GM12801 (cell line): ENCODE results near the gene SLAMF1.

Experiments used
- TF ChIP-seq, protein P1 (sequence below): IDR thresholded peaks from one replicate; pipeline ENCODE4 v1.5.1; 2011; ENCODE audit warnings: control low read depth; ENCODE audit not compliant: insufficient read length; ENCODE audit errors: extremely low read depth

Gene SLAMF1

DNA sequence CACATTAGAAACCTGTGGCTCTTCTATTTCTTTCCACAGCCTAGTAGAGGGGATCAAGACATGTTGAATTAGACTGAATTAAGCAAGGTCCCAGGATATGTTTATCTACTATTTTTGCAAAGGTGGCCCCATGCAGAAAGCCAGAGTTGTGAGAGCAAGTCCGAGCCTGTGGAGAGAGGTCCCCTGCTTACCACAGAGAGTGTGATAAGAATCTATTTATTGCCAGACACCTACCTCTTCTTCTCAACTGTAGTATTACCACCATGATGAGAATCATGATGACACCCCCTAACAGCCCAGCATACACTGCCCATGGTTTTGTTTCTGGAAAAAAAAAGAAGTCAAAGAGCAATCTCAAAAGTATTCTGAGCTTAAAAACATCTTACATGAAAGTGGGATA, 23.0 kb downstream of the SLAMF1 start:
- TF ChIP-seq, protein P1, sequence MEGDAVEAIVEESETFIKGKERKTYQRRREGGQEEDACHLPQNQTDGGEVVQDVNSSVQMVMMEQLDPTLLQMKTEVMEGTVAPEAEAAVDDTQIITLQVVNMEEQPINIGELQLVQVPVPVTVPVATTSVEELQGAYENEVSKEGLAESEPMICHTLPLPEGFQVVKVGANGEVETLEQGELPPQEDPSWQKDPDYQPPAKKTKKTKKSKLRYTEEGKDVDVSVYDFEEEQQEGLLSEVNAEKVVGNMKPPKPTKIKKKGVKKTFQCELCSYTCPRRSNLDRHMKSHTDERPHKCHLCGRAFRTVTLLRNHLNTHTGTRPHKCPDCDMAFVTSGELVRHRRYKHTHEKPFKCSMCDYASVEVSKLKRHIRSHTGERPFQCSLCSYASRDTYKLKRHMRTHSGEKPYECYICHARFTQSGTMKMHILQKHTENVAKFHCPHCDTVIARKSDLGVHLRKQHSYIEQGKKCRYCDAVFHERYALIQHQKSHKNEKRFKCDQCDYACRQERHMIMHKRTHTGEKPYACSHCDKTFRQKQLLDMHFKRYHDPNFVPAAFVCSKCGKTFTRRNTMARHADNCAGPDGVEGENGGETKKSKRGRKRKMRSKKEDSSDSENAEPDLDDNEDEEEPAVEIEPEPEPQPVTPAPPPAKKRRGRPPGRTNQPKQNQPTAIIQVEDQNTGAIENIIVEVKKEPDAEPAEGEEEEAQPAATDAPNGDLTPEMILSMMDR: no peak

- TF ChIP-seq, protein P1: no peak
Observed at GRCh38 chr1:160623227-160623633, 23.6 kb downstream of the SLAMF1 start.

DNA sequence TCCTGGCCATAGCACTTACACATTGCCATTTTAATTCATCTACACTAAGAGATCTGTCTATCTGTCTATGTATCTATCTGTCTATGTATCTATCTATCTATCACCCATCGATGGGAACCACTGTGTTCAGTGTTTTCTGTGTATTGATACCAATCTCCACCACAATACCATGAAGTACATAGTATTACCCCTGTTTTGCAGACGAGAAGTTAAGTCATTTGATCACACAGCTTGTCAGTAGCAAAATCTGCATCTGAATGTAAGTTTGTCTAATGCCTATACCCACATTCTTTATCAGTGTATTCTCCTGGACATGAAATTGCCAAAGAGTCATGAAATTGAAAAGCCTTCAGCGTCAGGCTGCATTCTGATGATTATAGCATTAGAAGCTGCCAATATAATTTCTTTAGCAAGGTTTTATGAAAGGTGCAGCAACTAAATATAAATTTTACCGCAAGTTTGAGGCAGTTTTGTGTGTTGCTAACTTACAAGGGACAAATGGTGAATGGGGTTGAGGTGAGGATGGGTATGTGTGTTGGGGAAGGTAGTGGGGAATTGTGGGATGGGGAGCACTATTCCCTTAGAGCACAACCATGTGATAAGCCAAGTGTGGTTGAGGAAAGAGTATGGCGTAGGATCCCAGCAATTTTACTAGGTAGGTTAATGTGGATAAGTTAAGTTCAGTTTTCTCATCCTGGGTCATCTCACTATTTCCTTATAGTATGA, 24.2 kb downstream of the SLAMF1 start:
- TF ChIP-seq, protein P1: no peak

DNA sequence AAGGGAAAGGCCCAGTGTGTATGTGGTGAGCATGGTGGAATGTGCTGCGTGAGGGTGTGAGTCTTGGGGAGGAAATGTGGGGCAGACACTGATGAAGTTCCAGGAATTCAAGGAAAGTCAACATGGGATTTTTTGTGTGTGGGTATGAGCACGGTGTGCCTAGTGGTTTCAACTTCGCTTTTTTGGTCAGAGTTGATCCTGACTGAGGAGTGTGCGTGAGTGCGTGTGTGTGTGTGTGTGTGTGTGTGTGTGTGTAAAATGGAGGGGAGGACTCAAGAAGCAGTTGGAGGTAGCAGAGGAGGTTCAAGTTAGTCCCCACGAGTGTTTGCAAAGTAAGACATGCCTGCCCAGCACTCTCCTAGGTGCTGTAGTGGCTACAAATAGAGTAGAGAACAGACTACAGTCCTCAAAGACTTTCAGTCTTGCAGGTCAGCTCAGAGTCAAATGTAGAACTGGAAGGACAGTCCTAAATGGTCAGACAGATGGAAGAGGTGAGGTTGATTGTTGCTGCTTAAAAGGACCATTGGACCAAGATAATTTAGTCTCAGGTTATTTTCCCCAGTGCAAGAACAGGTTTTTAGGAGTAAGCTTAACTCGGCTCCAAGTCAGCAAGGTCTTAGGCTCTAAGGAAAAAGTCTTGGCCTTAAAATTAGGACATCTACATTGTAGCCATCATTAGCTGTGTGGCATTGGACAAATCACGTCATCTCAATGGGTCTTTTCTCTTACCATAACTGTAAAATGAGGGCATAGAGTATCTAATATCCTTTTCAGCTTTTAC, 25.0 kb downstream of the SLAMF1 start:
- TF ChIP-seq, protein P1: no peak

DNA sequence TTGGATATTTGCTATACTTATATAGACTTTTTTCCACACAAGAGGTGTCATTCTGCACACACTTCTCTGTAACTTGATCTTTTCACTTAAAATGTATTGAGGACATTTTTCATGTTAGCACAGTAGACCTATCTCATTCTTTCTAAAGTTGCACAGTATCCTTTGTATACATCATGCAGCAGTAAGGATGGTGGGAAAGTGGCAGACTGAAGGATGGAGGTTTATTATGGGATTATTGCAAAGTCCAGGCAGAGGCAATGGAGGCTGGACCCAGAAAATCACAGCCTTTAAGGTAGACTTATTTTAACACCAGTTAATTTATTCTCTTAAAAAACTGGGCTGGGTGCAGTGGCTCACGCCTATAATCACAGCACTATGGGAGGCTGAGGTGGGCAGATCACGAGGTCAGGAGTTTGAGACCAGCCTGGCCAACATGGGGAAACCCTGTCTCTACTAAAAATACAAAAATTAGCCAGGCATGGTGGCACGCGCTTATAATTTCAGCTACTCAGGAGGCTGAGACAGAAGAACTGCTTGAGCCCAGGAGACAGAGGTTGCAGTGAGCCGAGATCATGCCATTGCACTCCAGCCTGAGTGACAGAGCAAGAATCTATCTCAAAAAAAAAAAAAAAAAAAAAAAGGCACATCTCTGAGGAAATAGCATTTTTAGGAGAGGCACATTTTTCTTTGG, 25.8 kb downstream of the SLAMF1 start:
- TF ChIP-seq, protein P1: no peak

GRCh38 chr1:160619742-160620277, 27.0 kb downstream of the SLAMF1 start:
- TF ChIP-seq, protein P1: no peak

GRCh38 chr1:160618763-160619274, 28.0 kb downstream of the SLAMF1 start:
- TF ChIP-seq, protein P1: no peak
